Activated CD8-positive, alpha-beta memory T cell treated with anti-CD3 and anti-CD28 coated beads for 48 hours (primary cell): ENCODE data around the gene ATOSA.
A peak's percentile ranks its signal among the peaks of the same experiment; 100 is the strongest.

Source experiments
- DNase-seq, 3 experiments: peaks; one replicate each; pipeline ENCODE4 v3.0.0-alpha.2; 2020; ENCODE audit warnings: low read depth in 2 of 3, low spot score in 2 of 3

Gene ATOSA

DNA sequence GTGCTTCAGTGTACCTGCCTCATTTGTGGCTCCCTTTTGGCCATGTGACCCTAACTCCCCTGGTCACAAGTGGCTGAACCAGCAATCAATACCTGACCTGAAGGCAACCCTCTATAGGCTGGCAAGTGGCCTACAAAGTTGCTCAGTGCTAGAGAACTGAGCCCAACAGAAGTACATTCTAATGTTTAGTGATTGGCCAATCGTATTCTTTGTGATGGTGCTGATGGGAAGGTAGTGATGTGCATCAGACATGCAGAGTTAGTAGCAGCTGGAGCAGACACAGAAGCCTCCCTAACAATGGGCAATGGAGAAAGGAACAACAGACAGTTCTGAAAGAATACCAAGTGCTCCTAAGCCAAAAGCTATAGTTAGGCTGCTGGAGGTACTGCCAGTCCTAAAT, 10.4 kb upstream of the ATOSA start:
- no peak for DNase-seq

GRCh38 chr15:52683580-52683979, 4.4 kb upstream of the ATOSA start:
- DNase-seq = no peak

- DNase-seq = no peak
Observed at GRCh38 chr15:52682781-52683180, 3.6 kb upstream of the ATOSA start.

GRCh38 chr15:52682200-52682599, 3.0 kb upstream of the ATOSA start:
- DNase-seq = no peak

GRCh38 chr15:52681441-52681840, 2.3 kb upstream of the ATOSA start:
- DNase-seq = no peak

- DNase-seq = no peak
Observed at GRCh38 chr15:52680761-52681160, 1.6 kb upstream of the ATOSA start.

DNA sequence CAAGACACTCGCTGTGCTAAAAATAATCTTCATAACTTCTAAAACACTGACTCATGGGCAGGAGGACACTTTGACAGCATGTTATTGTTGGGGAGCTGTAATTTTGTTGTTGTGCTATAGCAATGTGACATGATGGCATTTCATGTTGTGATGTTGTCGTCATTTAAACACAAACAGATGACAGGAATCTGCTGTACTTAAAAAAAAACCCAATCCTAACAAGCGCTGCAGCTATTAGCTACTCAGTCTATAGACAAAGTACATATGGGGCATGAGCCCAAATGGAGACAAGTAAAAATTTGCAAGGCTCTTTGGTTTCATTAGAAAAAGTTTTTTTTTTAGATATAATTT, 828 bp upstream of the ATOSA start:
- DNase-seq = no peak

DNA sequence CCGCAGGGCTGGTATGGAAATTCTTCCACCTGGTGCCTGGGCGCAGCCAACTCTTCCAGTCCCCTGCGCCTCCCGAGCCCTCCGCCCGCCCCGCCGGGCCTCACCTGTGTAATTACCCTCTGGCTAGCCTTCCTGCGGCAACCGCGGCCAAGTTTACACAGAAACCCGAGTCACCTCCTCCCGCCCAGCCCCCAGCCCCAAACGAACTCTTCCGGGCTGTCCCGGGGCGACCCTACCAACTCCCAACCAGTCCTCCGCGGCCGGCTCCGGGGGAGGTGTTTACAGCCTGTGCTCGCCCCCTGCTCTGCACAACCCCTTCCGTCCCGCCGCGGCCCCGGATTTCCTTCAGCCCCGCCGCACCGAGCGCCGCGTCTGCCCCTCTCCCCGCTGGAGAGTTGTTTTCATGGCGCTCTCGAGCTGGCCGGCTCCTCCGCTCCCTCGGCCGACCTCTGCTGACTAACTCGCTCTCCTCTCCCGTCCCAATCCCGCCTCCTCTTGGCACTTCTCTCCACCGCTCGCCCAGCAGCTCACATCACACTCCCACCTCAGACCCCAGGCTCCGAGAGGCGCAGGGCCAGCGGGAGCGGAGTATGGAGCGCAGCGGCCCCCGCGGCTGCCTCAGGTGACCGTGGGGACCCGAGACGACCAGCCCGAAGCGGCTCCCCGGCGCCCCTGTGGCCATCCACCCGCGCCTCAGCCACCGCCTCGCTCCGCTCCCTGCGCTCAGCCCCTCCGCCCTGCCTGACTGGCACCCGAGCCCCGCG, 538 bp downstream of the ATOSA start:
- peak; percentile 15 to 32 (median 26) for DNase-seq

GRCh38 chr15:52677593-52678467, 1.4 kb downstream of the ATOSA start:
- peak in 1 of 3 experiments; percentile 20 for DNase-seq

DNA sequence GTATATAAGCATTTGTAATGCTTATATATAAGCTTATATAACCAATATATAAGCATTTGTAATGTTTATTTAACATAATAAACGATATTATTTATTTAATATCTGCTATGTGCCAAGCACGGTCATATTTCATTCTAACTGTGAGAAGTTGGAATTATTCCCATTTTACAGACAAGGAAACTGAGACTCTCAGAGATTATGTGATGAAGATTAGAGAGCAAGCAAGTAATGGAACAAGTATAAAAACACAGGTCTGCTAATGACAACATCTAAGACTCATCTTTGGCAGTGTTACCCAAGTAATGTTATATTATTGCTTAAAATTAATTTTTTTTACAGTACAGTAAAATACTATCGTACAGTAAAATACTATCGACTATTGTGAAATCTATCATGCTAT, 4.4 kb downstream of the ATOSA start:
- no peak for DNase-seq

DNA sequence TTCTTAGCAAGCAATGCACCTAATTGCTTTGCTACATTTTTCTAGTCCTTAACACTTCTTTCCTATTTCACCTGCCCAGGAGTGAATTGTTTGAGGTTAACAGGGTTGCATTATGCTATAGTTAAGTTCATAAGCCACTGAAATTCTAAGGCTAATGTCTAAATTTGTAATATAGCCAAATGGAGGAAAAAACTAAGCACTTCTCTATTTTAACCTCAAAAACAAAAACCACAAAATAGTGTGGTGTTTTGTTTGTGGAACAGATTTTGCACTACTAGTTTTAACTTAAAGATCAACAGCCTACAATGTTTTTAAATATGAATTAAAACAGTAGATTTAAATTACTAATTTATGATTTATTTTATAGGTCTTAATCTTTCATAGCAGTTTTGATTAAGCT, 5.5 kb downstream of the ATOSA start:
- DNase-seq = no peak

DNA sequence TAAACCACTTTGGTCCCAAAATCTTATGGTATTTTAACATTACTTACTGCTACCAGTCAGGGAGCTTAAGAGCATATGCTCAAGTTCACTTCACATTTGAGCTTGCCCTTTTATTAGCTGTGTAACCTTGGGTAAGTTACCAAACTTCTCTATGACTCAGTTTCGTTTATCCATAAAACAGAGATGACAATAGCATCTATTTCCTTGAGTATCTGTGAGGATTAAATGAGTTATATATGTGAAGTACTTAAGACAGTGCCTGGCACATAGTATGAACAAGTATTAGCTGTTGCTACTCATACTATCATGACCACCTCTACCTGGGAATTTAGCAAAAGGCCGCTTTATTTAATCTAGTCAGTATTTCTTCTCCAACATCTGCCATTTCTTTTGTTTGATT, 5.9 kb downstream of the ATOSA start:
- DNase-seq = no peak

- DNase-seq = no peak
Observed at GRCh38 chr15:52672661-52673060, 6.5 kb downstream of the ATOSA start.

GRCh38 chr15:52670087-52670486, 9.1 kb downstream of the ATOSA start:
- DNase-seq = no peak

DNA sequence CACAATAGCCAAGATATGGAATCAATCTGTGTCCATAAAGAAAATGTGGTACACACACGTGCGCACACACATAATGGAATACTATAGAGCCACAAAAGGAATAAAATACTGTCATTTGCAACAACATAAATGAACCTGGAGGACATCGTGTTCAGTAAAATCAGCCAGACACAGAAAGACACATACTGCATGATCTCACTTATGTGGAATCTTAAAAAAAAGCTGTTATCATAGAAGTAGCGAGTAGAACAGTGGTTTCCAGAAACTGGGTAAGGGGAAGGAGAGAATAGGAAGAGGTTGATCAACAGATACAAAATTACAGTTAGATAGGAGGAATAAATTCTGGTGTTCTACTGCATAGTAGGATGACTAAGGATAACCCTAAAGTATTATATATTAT, 11.1 kb downstream of the ATOSA start:
- DNase-seq = no peak

- no peak for DNase-seq
Observed at GRCh38 chr15:52667597-52667996, 11.6 kb downstream of the ATOSA start.

DNA sequence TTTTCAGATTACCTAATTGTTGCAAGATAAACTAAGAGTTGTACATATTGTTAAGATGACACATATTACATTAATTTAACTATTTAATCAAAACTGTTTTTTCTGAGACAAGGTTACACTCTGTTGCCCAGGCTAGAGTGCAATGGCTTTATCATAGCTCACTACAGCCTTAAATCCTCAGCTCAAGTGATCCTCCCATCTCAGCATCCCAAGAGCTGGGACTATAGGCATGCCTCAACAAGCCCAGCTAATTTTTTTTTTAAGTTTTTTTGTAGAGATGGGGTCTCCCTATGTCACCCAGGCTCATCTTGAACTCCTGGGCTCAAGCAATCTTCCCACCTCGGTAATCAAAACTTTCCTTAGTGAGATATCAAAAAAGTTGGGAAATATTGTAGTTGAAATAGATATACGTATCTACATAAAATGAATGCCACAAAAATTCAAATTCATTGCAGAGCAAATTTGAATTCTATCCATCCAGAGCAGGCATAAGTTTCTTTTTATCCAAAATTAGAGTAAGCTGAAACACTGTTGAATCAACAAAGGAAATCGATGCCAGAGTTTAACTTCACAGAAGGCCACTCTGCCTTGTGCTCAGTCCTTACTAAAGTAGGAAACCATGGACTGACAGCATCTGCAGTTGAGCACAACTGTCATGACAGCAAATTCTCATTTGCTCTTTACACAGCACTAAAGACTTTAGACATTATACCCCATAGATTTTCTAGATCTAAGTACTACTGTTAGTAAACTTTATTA, 15.5 kb downstream of the ATOSA start:
- DNase-seq = no peak

DNA sequence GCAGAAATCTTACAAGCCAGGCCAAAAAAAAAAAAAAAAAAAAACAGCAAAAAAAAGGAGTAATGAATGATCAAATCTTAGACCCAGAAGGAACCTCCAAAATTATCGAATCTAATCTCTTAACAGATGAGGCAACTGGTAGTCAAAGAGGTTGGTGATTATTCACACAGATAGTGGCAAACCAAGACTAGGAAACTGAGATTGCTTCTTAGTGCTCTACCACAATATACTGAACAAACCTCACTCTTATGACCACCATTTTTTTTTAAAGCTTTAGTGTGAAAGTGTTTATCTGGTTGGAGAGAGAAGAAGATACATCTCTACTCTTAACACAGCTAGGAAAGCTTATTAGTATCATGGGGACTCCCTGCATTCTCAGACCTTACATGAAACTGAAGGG, 17.3 kb downstream of the ATOSA start:
- DNase-seq = no peak

- no peak for DNase-seq
Observed at GRCh38 chr15:52660192-52660591, 19.0 kb downstream of the ATOSA start.

DNA sequence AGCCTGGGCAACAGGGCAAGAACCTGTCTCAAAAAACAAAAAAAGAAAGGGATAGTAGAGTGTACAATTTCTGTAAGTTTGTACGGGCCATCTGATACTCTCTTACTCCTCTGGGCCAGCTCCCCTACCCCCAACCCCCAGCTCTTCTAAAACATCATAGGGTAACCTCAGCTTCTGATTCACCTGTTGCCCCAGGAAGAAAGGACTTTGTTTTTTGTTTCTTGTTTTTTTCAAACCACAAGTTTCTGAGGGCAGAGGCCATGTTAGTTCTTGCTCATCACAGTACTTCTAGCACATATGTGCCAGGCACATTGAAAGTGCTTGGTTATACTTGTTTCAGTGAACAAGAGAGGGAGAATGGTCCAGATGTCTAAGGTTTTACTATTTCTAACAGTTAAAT, 20.2 kb downstream of the ATOSA start:
- DNase-seq = no peak

DNA sequence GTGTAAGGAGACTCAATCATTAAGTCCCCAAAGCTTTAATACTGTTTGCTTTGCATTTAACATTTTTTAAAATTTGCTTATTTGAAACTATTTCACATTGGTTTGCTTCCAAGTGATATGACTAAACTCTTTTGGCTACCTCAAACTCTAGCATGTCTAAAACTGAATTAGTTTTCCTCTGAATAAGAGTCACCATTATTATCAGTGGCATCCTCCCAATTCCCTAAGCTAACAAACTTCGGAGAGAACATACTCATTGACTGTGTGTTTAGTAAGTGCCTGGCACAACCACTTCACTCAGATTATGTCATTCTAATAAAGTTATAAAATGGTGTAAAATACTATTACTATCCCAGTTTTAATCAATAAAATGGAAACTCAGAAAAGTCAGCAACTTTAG, 21.9 kb downstream of the ATOSA start:
- DNase-seq = no peak

- no peak for DNase-seq
Observed at GRCh38 chr15:52656412-52656811, 22.8 kb downstream of the ATOSA start.
